CD14-positive monocyte (primary cell): ENCODE measurements around the gene VARS2. TPM values are rescaled to one million over a fixed set of nuclear protein-coding genes. Genes with fewer than 3 reads are reported as not detected.

Source experiments
- DNase-seq, 3 donors: peaks; one replicate each; pipeline ENCODE4 v3.0.0-alpha.2; 2011 to 2022
- H2AFZ ChIP-seq: 2 replicates; pipeline ENCODE4 v1.6.0; 2012; ENCODE audit warnings: mild to moderate bottlenecking, low read depth, low read length, inconsistent platforms; ENCODE audit not compliant: insufficient read depth, poor library complexity, severe bottlenecking
- H3K27ac ChIP-seq, 2 donors: 1 replicate in 1 of 2; 2 replicates in 1 of 2; pipeline ENCODE4 v1.5.1; 2012 to 2013; ENCODE audit warnings: low read length in 2 of 2, control low read depth in 1 of 2, inconsistent platforms in 1 of 2, low read depth in 1 of 2, mild to moderate bottlenecking in 1 of 2
- H3K27me3 ChIP-seq, 2 donors: one replicate each; pipeline versions ENCODE4 v1.6.0 to v1.6.1; 2011 to 2013; ENCODE audit warnings: low read length in 2 of 2; ENCODE audit not compliant: control insufficient read depth in 2 of 2, insufficient read depth in 2 of 2
- H3K36me3 ChIP-seq, 2 donors: replicated peaks in 1 of 2; 1 replicate in 1 of 2; 2 replicates in 1 of 2; pipeline versions ENCODE4 v1.5.1 to v1.6.1; 2012 to 2013; ENCODE audit warnings: low read length in 2 of 2, control low read depth in 1 of 2, inconsistent platforms in 1 of 2, mild to moderate bottlenecking in 1 of 2; ENCODE audit not compliant: insufficient read depth in 2 of 2, control insufficient read depth in 1 of 2
- H3K4me1 ChIP-seq, 2 donors: 1 replicate in 1 of 2; 2 replicates in 1 of 2; pipeline versions ENCODE4 v1.5.1 to v1.6.1; 2012 to 2013; ENCODE audit warnings: low read length in 2 of 2, control low read depth in 1 of 2, inconsistent platforms in 1 of 2, mild to moderate bottlenecking in 1 of 2, moderate library complexity in 1 of 2; ENCODE audit not compliant: insufficient read depth in 2 of 2, control insufficient read depth in 1 of 2
- H3K4me2 ChIP-seq: replicated peaks from 2 replicates; pipeline ENCODE3; 2012; ENCODE audit warnings: low read length, moderate library complexity, mild to moderate bottlenecking; ENCODE audit not compliant: poor library complexity, severe bottlenecking; ENCODE audit errors: extremely low read depth
- H3K4me3 ChIP-seq, 3 experiments: fragments of 200-600 bp in 1 of 3; sonication (generic) in 1 of 3; replicated peaks in 1 of 3; 1 replicate in 2 of 3; 2 replicates in 1 of 3; pipeline ENCODE4 v1.5.1; 2011 to 2013; ENCODE audit warnings: low read length in 3 of 3, mild to moderate bottlenecking in 3 of 3, control low read depth in 2 of 3, low read depth in 2 of 3, inconsistent platforms in 1 of 3, moderate library complexity in 1 of 3
- H3K79me2 ChIP-seq: 2 replicates; pipeline ENCODE4 v1.6.0; 2012; ENCODE audit warnings: mild to moderate bottlenecking, control low read depth, inconsistent platforms, low read length, moderate library complexity; ENCODE audit not compliant: insufficient read depth
- H3K9ac ChIP-seq: 2 replicates; pipeline ENCODE4 v1.6.0; 2017; ENCODE audit warnings: low read length, mild to moderate bottlenecking; ENCODE audit not compliant: insufficient read depth, poor library complexity, severe bottlenecking
- H3K9me3 ChIP-seq, 2 donors: replicated peaks in 1 of 2; 1 replicate in 1 of 2; 2 replicates in 1 of 2; pipeline versions ENCODE4 v1.5.1 to v1.6.1; 2012 to 2013; ENCODE audit warnings: low read length in 2 of 2, control low read depth in 1 of 2; ENCODE audit not compliant: control insufficient read depth in 1 of 2, insufficient read depth in 1 of 2
- H4K20me1 ChIP-seq: 2 replicates; pipeline ENCODE4 v1.6.0; 2012; ENCODE audit warnings: mild to moderate bottlenecking, low read length, control low read depth, moderate library complexity; ENCODE audit not compliant: insufficient read depth
- H3K27ac Mint-ChIP-seq, 7 donors: one replicate each; pipeline ENCODE4 v1.8.0; 2020; ENCODE audit warnings: mild to moderate bottlenecking in 7 of 7, mixed read lengths in 7 of 7, moderate library complexity in 6 of 7, inconsistent platforms in 2 of 7
- H3K27me3 Mint-ChIP-seq, 3 donors: one replicate each; pipeline ENCODE4 v1.8.0; 2021 to 2022; ENCODE audit warnings: low read depth in 3 of 3, mild to moderate bottlenecking in 3 of 3, mixed read lengths in 3 of 3, moderate library complexity in 3 of 3, inconsistent platforms in 1 of 3
- H3K36me3 Mint-ChIP-seq, 2 donors: one replicate each; pipeline ENCODE4 v1.8.0; 2020; ENCODE audit warnings: mixed read lengths in 2 of 2, inconsistent platforms in 1 of 2, mild to moderate bottlenecking in 1 of 2
- H3K4me1 Mint-ChIP-seq: one replicate; pipeline ENCODE4 v1.8.0; 2020; ENCODE audit warnings: mild to moderate bottlenecking, mixed read lengths
- H3K4me3 Mint-ChIP-seq, 2 donors: one replicate each; pipeline ENCODE4 v1.8.0; 2020; ENCODE audit warnings: mild to moderate bottlenecking in 2 of 2, mixed read lengths in 2 of 2, moderate library complexity in 1 of 2
- H3K9me3 Mint-ChIP-seq, 7 donors: one replicate each; pipeline ENCODE4 v1.8.0; 2020 to 2022; ENCODE audit warnings: mixed read lengths in 7 of 7, mild to moderate bottlenecking in 6 of 7, moderate library complexity in 6 of 7, inconsistent platforms in 2 of 7
- CTCF ChIP-seq: fragments of 200-600 bp; IDR thresholded peaks from one replicate; pipeline ENCODE4 v1.8.0; 2022; ENCODE audit warnings: antibody characterized with exemption, mild to moderate bottlenecking
- WGBS: methylation state at CpG from one replicate; pipeline ENCODE4 v1.1.5; 2013; ENCODE audit warnings: missing lambda C conversion rate; ENCODE audit not compliant: insufficient coverage; 5-methylcytosine and 5-hydroxymethylcytosine counted together
- intact Hi-C, 2 donors: fragments of 100-400 bp; cut with micrococcal nuclease; formaldehyde crosslinking; loops; one replicate each; pipeline versions ENCODE4 v1.15.0 to v1.15.1; 2023
- polyA plus RNA-seq, 3 donors: library from polyadenylated mRNA; depleted of rRNA in 1 of 3; unstranded in 2 of 3; stranded (reverse) in 1 of 3; fragments of 300-500 nt in 2 of 3; fragments of >200 nt in 1 of 3; fragmentation: Illumina TruSeq in 2 of 3; gene quantifications; 1 replicate in 2 of 3; 2 replicates in 1 of 3; pipeline ENCODE4 v1.2.3, GENCODE V29; 2012 to 2021

The VARS2 gene
- polyA plus RNA-seq, 3 donors, result 7.6 to 15.5 (median 8.1) TPM

- no peak overlapping the region for H2AFZ ChIP-seq
- intact Hi-C loops, result no loop called here
- H3K36me3 ChIP-seq, result no peaks in the 10 kb centered on the region
- no peak overlapping the region for H3K4me2 ChIP-seq
- no peak for TF ChIP-seq CTCF
- H3K27me3 Mint-ChIP-seq, result peaks cover 4 to 10% (median 5%) of the 10 kb centered on the region in 3 donors
- no peaks in the 10 kb centered on the region for H3K4me1 Mint-ChIP-seq
- H3K9ac ChIP-seq, result no peak overlapping the region
- 100% methylated on average over 3 of the region's 3 CpGs for WGBS
- no peak overlapping the region for H3K27ac ChIP-seq
- H3K36me3 Mint-ChIP-seq, result peaks cover 0 to 2% of the 10 kb centered on the region in 2 donors
- no peak overlapping the region for H3K4me3 Mint-ChIP-seq
- no peak for DNase-seq
- H3K79me2 ChIP-seq, result no peaks in the 10 kb centered on the region
- no peaks in the 10 kb centered on the region for H3K4me1 ChIP-seq
- H3K9me3 ChIP-seq, result no peaks in the 10 kb centered on the region
- H3K27ac Mint-ChIP-seq, result no peak overlapping the region
- H3K4me3 ChIP-seq, result no peak overlapping the region
- no peaks in the 10 kb centered on the region for H4K20me1 ChIP-seq
- no peaks in the 10 kb centered on the region for H3K27me3 ChIP-seq
- H3K9me3 Mint-ChIP-seq, result no peaks in the 10 kb centered on the region
Measured at GRCh38 chr6:30894935-30895334, 19.1 kb upstream of the VARS2 start.

GRCh38 chr6:30895343-30895742, 18.7 kb upstream of the VARS2 start:
- Mint-ChIP-seq H3K36me3 (peaks cover 0 to 2% of the 10 kb centered on the region in 2 donors), H3K27me3 (peaks cover 4 to 9% (median 5%) of the 10 kb centered on the region in 3 donors), H3K9me3 (no peaks in the 10 kb centered on the region), H3K4me3 (no peak overlapping the region), H3K27ac (no peak overlapping the region), H3K4me1 (no peaks in the 10 kb centered on the region)
- H2AFZ ChIP-seq, result no peak overlapping the region
- H3K27ac ChIP-seq, result no peak overlapping the region
- 87% methylated on average over 10 of the region's 10 CpGs for WGBS
- no peaks in the 10 kb centered on the region for H4K20me1 ChIP-seq
- no peaks in the 10 kb centered on the region for H3K4me1 ChIP-seq
- H3K4me2 ChIP-seq, result no peak overlapping the region
- intact Hi-C loops, result no loop called here
- H3K9ac ChIP-seq, result no peak overlapping the region
- no peak for DNase-seq
- no peaks in the 10 kb centered on the region for H3K9me3 ChIP-seq
- no peak for TF ChIP-seq CTCF
- H3K36me3 ChIP-seq, result no peaks in the 10 kb centered on the region
- H3K27me3 ChIP-seq, result no peaks in the 10 kb centered on the region
- no peak overlapping the region for H3K4me3 ChIP-seq
- H3K79me2 ChIP-seq, result no peaks in the 10 kb centered on the region
